Trophoblast cell (in vitro differentiated cells and primary cell): ENCODE measurements around the gene FAM216B.

ENCODE experiments used
- DNase-seq, 2 donors: peaks; one replicate each; pipeline ENCODE4 v3.0.0-alpha.2; 2016
- H2AFZ ChIP-seq: 2 replicates; pipeline ENCODE4 v1.6.1; 2013; ENCODE audit warnings: low read length, moderate library complexity, mild to moderate bottlenecking; ENCODE audit not compliant: insufficient read depth, poor library complexity
- H2AK5ac ChIP-seq: 2 replicates; pipeline ENCODE4 v1.6.1; 2013; ENCODE audit warnings: mild to moderate bottlenecking, low read length
- H2BK120ac ChIP-seq: 2 replicates; pipeline ENCODE4 v1.6.1; 2013; ENCODE audit warnings: low read length, mild to moderate bottlenecking, moderate library complexity; ENCODE audit not compliant: insufficient read depth, poor library complexity
- H2BK12ac ChIP-seq: 2 replicates; pipeline ENCODE4 v1.6.1; 2013; ENCODE audit warnings: mild to moderate bottlenecking, low read length, moderate library complexity
- H2BK5ac ChIP-seq: 2 replicates; pipeline ENCODE4 v1.6.1; 2013; ENCODE audit warnings: low read length, low read depth, moderate library complexity, mild to moderate bottlenecking; ENCODE audit not compliant: poor library complexity
- H3K14ac ChIP-seq: 2 replicates; pipeline ENCODE4 v1.6.1; 2013; ENCODE audit warnings: mild to moderate bottlenecking, low read length
- H3K18ac ChIP-seq: 2 replicates; pipeline ENCODE4 v1.6.1; 2013; ENCODE audit warnings: mild to moderate bottlenecking, low read length
- H3K23ac ChIP-seq: 2 replicates; pipeline ENCODE4 v1.6.1; 2013; ENCODE audit warnings: low read length
- H3K27ac ChIP-seq: 2 replicates; pipeline ENCODE4 v1.5.1; 2013; ENCODE audit warnings: low read depth, mild to moderate bottlenecking, inconsistent platforms, low read length, moderate library complexity
- H3K27me3 ChIP-seq: 2 replicates; pipeline ENCODE4 v1.6.1; 2013; ENCODE audit warnings: inconsistent platforms, mild to moderate bottlenecking, low read length, moderate library complexity; ENCODE audit not compliant: insufficient read depth
- H3K36me3 ChIP-seq, 2 experiments: 1 replicate in 1 of 2; 2 replicates in 1 of 2; pipeline ENCODE4 v1.6.1; 2013; ENCODE audit warnings: low read length in 2 of 2, mild to moderate bottlenecking in 2 of 2, moderate library complexity in 1 of 2; ENCODE audit not compliant: insufficient read depth in 2 of 2, control insufficient read depth in 1 of 2
- H3K4ac ChIP-seq: 2 replicates; pipeline ENCODE4 v1.6.1; 2013; ENCODE audit warnings: low read depth, mild to moderate bottlenecking, low read length, moderate library complexity
- H3K4me1 ChIP-seq, 2 experiments: 1 replicate in 1 of 2; 2 replicates in 1 of 2; pipeline ENCODE4 v1.6.1; 2013; ENCODE audit warnings: low read length in 2 of 2, mild to moderate bottlenecking in 2 of 2, moderate library complexity in 1 of 2; ENCODE audit not compliant: insufficient read depth in 2 of 2, control insufficient read depth in 1 of 2
- H3K4me2 ChIP-seq: 2 replicates; pipeline ENCODE4 v1.6.1; 2013; ENCODE audit warnings: inconsistent platforms, mild to moderate bottlenecking, low read length, moderate library complexity
- H3K4me3 ChIP-seq: 2 replicates; pipeline ENCODE4 v1.5.1; 2013; ENCODE audit warnings: mild to moderate bottlenecking, low read depth, low read length, inconsistent platforms
- H3K79me1 ChIP-seq: one replicate; pipeline ENCODE4 v1.6.1; 2013; ENCODE audit warnings: low read length
- H3K79me2 ChIP-seq: 2 replicates; pipeline ENCODE4 v1.6.1; 2013; ENCODE audit warnings: low read length, mild to moderate bottlenecking; ENCODE audit not compliant: control insufficient read depth, insufficient read depth, poor library complexity
- H3K9ac ChIP-seq: 2 replicates; pipeline ENCODE4 v1.6.1; 2013; ENCODE audit warnings: mild to moderate bottlenecking, low read length
- H3K9me3 ChIP-seq: 2 replicates; pipeline ENCODE4 v1.6.1; 2013; ENCODE audit warnings: low read depth, mild to moderate bottlenecking, control low read depth, inconsistent platforms, low read length; ENCODE audit not compliant: insufficient read depth
- H4K12ac ChIP-seq: 2 replicates; pipeline ENCODE4 v1.6.1; 2013; ENCODE audit warnings: low read depth, mild to moderate bottlenecking, low read length, moderate library complexity
- H4K8ac ChIP-seq: 2 replicates; pipeline ENCODE4 v1.6.1; 2013; ENCODE audit warnings: low read depth, mild to moderate bottlenecking, low read length, moderate library complexity
- H4K91ac ChIP-seq: one replicate; pipeline ENCODE4 v1.6.1; 2013; ENCODE audit warnings: low read depth, mild to moderate bottlenecking, low read length, moderate library complexity
- WGBS: extraction: QIAGEN DNeasy Blood & Tissue Kit; methylation state at CpG from one replicate; pipeline ENCODE4 v1.1.7; 2013; ENCODE audit warnings: missing lambda C conversion rate; ENCODE audit not compliant: insufficient read length, insufficient coverage; ENCODE audit errors: extremely low coverage; 5-methylcytosine and 5-hydroxymethylcytosine counted together

Gene FAM216B

DNA sequence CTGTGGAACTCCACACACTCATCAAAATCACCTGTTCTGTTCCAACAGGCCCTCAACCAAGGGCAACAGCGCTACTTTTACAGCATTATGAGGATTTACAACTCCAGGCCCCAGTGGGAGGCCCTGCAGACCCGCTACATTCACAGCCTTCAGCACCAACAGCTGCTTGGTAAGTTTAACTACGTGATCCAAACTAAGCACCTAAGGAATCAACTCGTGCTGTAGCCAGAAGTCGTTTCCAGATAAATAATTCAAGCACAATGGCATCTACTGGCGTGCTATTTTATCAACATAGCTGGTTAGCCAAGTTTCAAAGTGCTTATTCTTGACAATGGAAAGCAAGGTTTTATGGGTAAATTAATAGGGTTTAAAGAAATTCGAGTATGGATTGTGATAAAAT, 5.3 kb downstream of the FAM216B start:
- DNase-seq: no peak
- Histone ChIP-seq H3K27me3 (no peaks in the 10 kb centered on the region), H3K4me1 (no peaks in the 10 kb centered on the region), H2BK5ac (no peak overlapping the region), H3K14ac (no peak overlapping the region), H3K18ac (no peak overlapping the region), H3K79me1 (no peaks in the 10 kb centered on the region), H3K4me2 (no peak overlapping the region), H2AK5ac (no peak overlapping the region), H3K4ac (no peak overlapping the region), H3K36me3 (no peaks in the 10 kb centered on the region), H3K79me2 (no peaks in the 10 kb centered on the region), H3K9ac (no peak overlapping the region), H3K23ac (no peak overlapping the region), H3K4me3 (no peak overlapping the region), H4K8ac (no peak overlapping the region), H2BK12ac (no peak overlapping the region), H2AFZ (no peak overlapping the region), H3K9me3 (no peaks in the 10 kb centered on the region), H3K27ac (no peak overlapping the region), H4K91ac (no peak overlapping the region), H4K12ac (no peak overlapping the region), H2BK120ac (no peak overlapping the region)
- WGBS: 100% methylated on average over 1 of the region's 7 CpGs

DNA sequence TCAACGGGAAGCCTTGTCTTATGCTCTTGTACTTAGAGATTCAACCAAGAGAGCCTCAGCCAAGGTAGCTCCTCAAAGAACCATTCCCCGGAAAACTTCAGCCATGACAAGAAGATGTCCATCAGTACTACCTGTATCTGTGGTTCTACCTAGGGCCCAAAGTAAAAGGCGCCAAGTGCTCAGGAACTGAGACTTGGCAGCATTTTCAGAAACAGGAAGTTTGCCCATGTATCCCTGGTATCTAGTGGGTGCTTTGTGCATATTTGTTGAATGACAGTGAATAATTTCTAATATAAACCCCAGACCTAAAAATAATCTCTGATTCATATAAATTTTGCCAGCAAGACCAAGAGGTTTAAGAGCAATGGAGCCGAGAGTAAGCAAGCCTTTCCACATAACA, 7.2 kb downstream of the FAM216B start:
- Histone ChIP-seq H3K27ac (no peak overlapping the region), H4K8ac (no peak overlapping the region), H2BK120ac (no peak overlapping the region), H4K91ac (no peak overlapping the region), H3K4me2 (no peak overlapping the region), H3K9ac (no peak overlapping the region), H3K36me3 (no peaks in the 10 kb centered on the region), H3K23ac (no peak overlapping the region), H3K27me3 (no peaks in the 10 kb centered on the region), H3K79me1 (no peaks in the 10 kb centered on the region), H3K79me2 (no peaks in the 10 kb centered on the region), H3K4ac (no peak overlapping the region), H2BK12ac (no peak overlapping the region), H3K9me3 (peaks cover 3% of the 10 kb centered on the region), H2BK5ac (no peak overlapping the region), H2AFZ (no peak overlapping the region), H3K4me1 (no peaks in the 10 kb centered on the region), H3K4me3 (no peak overlapping the region), H4K12ac (no peak overlapping the region), H3K14ac (no peak overlapping the region), H3K18ac (no peak overlapping the region), H2AK5ac (no peak overlapping the region)
- no peak for DNase-seq
- WGBS: no CpG with 5 or more reads among the region's 4 CpGs

DNA sequence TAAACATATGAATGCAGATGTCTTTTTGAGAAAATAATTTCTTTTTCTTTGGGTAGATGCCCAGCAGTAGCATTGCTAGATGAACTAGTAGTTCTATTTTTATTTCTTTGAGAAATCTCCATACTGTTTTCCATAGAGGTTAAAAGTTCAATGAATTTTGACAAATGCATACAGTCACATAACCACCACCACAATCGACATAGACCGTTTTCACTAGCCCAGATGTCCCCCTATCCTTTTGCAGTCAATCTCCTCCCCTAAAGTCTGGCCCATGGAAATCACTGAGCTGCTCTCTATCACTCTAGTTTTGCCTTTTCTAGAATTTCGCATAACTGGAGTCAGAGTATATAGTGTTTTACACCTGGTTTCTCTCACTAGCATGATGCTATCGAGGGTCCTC, 10.8 kb downstream of the FAM216B start:
- no peak overlapping the region for H4K8ac ChIP-seq
- no CpG with 5 or more reads among the region's 4 CpGs for WGBS
- H3K79me1 ChIP-seq: no peaks in the 10 kb centered on the region
- no peak overlapping the region for H3K9ac ChIP-seq
- no peak overlapping the region for H3K4me3 ChIP-seq
- H4K91ac ChIP-seq: no peak overlapping the region
- no peak overlapping the region for H4K12ac ChIP-seq
- H3K4ac ChIP-seq: no peak overlapping the region
- H2AFZ ChIP-seq: no peak overlapping the region
- H3K79me2 ChIP-seq: no peaks in the 10 kb centered on the region
- H3K18ac ChIP-seq: no peak overlapping the region
- no peak overlapping the region for H2BK5ac ChIP-seq
- H3K27me3 ChIP-seq: no peaks in the 10 kb centered on the region
- H2AK5ac ChIP-seq: no peak overlapping the region
- H3K27ac ChIP-seq: no peak overlapping the region
- no peak overlapping the region for H3K4me2 ChIP-seq
- no peak overlapping the region for H2BK12ac ChIP-seq
- no peaks in the 10 kb centered on the region for H3K4me1 ChIP-seq
- peaks cover 3% of the 10 kb centered on the region for H3K9me3 ChIP-seq
- H3K23ac ChIP-seq: no peak overlapping the region
- H2BK120ac ChIP-seq: no peak overlapping the region
- H3K36me3 ChIP-seq: no peaks in the 10 kb centered on the region
- no peak for DNase-seq
- H3K14ac ChIP-seq: no peak overlapping the region

DNA sequence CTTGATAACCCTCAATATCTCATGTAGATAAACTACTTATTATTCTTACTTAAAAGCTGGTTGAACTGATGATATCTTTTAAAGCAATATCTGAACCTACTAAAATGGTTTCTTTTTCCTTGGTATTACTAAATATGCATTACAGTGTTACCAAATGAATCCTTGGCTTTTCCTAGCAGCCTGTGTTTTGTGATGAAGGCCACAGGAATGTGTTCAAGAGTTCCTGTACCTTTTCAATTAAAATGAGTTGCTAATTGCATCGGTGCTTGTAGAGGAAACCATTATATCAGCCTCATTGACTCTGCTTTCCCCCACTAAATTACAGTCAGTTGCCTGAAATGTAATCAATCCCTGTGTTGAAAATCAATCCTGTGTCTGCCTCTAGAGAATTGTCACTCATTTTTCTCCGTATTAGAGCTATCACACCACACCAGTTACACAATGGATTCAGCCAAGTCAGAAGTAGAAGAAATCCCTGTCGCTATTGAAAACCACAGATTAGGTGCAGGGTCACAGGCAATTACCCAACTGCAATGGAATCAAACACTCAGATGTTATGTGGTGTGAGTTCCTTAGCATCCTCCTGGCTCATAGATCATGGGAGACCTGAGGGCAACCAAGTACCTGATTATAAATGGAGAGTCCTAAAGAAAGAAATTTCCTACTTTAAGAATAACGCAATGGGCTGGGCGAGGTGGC, 13.3 kb downstream of the FAM216B start:
- no peak overlapping the region for H3K9ac ChIP-seq
- no peak overlapping the region for H2AFZ ChIP-seq
- no peak for DNase-seq
- H3K4ac ChIP-seq: no peak overlapping the region
- H3K4me1 ChIP-seq: no peaks in the 10 kb centered on the region
- no peak overlapping the region for H2BK120ac ChIP-seq
- no peak overlapping the region for H3K14ac ChIP-seq
- no peak overlapping the region for H4K8ac ChIP-seq
- no peak overlapping the region for H3K18ac ChIP-seq
- H2AK5ac ChIP-seq: no peak overlapping the region
- no CpG with 5 or more reads among the region's 5 CpGs for WGBS
- no peaks in the 10 kb centered on the region for H3K36me3 ChIP-seq
- no peak overlapping the region for H3K27ac ChIP-seq
- peaks cover 3% of the 10 kb centered on the region for H3K9me3 ChIP-seq
- H3K23ac ChIP-seq: no peak overlapping the region
- H3K4me2 ChIP-seq: no peak overlapping the region
- no peaks in the 10 kb centered on the region for H3K79me2 ChIP-seq
- no peak overlapping the region for H3K4me3 ChIP-seq
- no peak overlapping the region for H4K91ac ChIP-seq
- no peak overlapping the region for H4K12ac ChIP-seq
- H2BK12ac ChIP-seq: no peak overlapping the region
- H2BK5ac ChIP-seq: no peak overlapping the region
- H3K27me3 ChIP-seq: no peaks in the 10 kb centered on the region
- H3K79me1 ChIP-seq: no peaks in the 10 kb centered on the region
